HUES48 (cell line): ENCODE measurements around the gene PDE11A.

Experiments used
- H3K27ac ChIP-seq: one replicate; pipeline ENCODE4 v1.7.0; 2013; ENCODE audit warnings: low read depth, low read length, inconsistent platforms
- H3K27me3 ChIP-seq: 2 replicates; pipeline ENCODE4 v1.6.1; 2013; ENCODE audit warnings: mild to moderate bottlenecking, low read length; ENCODE audit not compliant: control insufficient read depth, insufficient read depth
- H3K36me3 ChIP-seq: 2 replicates; pipeline ENCODE4 v1.6.1; 2013; ENCODE audit warnings: low read length; ENCODE audit not compliant: control insufficient read depth, insufficient read depth
- H3K4me1 ChIP-seq: 2 replicates; pipeline ENCODE4 v1.6.1; 2013; ENCODE audit warnings: mild to moderate bottlenecking, low read length; ENCODE audit not compliant: control insufficient read depth, insufficient read depth
- H3K4me3 ChIP-seq: 2 replicates; pipeline ENCODE4 v1.5.1; 2013; ENCODE audit warnings: mild to moderate bottlenecking, low read depth, low read length
- H3K9ac ChIP-seq: 2 replicates; pipeline ENCODE4 v1.6.1; 2013; ENCODE audit warnings: mild to moderate bottlenecking, low read depth, low read length, moderate library complexity
- H3K9me3 ChIP-seq: 2 replicates; pipeline ENCODE4 v1.6.1; 2013; ENCODE audit warnings: low read length; ENCODE audit not compliant: control insufficient read depth, insufficient read depth

Gene PDE11A

DNA sequence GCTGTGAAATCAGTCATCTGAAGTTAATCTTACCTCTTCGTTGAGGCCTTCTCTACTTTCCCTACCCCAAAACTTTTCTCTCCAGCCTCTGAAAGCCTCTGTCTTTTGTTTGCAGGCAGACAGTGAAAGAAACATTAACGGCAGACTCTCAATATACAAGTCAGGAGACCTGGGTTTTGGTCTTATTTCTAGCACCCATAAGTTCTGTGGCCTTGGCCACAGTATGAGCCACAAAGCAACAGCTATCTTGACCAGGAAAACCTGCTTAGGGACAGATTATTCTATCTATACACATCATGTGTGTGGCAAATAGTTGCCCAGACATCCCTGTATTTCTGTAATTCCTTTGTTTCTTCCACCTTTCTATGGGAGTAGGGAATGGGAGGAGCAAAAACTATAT, 361.7 kb downstream of the PDE11A start:
- no peaks in the 10 kb centered on the region for H3K9me3 ChIP-seq
- H3K27ac ChIP-seq, result no peak overlapping the region
- H3K36me3 ChIP-seq, result no peaks in the 10 kb centered on the region
- H3K4me1 ChIP-seq, result no peaks in the 10 kb centered on the region; the same call in 1 of the 2 replicates
- no peaks in the 10 kb centered on the region for H3K27me3 ChIP-seq
- no peak overlapping the region for H3K4me3 ChIP-seq
- H3K9ac ChIP-seq, result no peak overlapping the region

DNA sequence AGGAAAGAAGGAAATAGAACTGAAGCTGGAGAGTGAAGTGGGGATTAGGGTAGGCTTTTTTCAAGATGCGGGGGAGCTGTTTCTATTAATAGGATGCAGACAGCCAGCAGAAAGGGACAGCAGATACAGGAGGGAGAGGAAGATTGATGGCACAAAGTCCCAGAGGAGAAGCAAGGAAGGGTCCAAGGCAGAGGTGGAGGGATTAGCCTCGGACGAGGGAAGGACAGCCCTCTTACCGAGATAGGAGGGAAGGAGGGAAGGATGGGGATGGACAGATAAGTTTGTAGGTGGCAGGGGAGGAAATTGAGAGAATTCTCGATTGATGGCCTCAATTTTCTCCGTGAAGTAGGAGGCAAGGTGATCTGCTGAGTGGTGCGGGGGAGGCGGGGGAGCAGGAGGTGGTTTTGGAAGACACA, 362.6 kb downstream of the PDE11A start:
- Histone ChIP-seq H3K9ac (no peak overlapping the region), H3K4me3 (no peak overlapping the region), H3K27ac (no peak overlapping the region), H3K27me3 (no peaks in the 10 kb centered on the region), H3K9me3 (no peaks in the 10 kb centered on the region), H3K36me3 (no peaks in the 10 kb centered on the region), H3K4me1 (no peaks in the 10 kb centered on the region; the same call in 1 of the 2 replicates)

DNA sequence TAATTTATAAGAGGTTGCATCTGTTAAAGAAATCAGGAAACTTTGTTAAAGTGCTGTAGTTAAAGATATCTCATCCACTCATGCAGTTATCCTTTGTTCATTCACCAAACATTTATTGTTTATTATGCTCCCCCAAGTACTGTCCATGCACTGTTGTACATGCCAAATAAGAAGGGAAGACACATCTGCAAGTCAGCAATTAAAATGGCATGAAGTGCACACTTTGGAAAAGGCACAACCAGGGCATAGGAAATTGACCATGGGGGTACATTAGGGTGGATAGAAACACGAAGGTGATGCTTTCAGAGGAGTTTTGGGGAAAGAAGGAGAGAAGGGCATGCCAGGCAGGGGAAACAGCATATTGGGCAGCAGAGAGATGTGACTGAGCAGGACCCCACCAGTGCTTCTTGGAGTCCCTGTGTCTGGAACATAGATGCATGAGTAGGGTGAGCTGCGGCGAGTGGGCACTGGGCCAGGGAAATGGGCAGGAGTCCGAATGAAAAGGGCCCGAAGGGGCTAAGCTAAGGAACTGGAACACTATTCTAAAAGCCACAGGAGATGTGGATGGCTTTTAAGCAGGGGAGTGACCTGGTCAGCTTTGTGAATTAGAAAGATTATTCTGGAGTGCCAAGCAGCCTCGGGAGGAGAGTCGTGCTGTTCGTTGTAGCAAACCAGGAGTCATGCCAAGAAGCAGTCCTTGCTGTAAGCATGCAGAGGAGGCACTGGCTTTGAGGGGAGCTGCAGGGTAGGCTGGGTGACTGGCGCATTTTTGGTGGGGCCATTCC, 363.7 kb downstream of the PDE11A start:
- Histone ChIP-seq H3K9ac (no peak overlapping the region), H3K27me3 (no peaks in the 10 kb centered on the region), H3K27ac (no peak overlapping the region), H3K9me3 (no peaks in the 10 kb centered on the region), H3K36me3 (no peaks in the 10 kb centered on the region), H3K4me1 (no peaks in the 10 kb centered on the region; the same call in 1 of the 2 replicates), H3K4me3 (no peak overlapping the region)

DNA sequence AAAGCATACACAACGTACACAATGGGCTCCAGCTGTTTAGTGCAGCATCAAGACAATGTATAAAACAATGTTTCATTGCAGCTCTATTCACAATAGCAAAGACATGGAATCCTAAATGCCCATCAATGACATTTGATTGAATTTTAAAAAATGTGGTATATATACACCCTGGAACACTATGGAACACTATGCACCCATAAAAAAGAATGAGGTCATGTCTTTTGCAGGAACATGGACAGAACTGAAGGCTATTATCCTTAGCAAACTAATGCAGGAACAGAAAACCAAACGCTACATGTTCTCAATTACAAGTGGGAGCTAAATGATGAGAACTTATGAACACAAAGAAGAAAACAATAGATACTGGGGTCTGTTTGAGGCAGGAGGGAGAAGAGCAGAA, 364.5 kb downstream of the PDE11A start:
- Histone ChIP-seq H3K4me3 (no peak overlapping the region), H3K27ac (no peak overlapping the region), H3K9me3 (no peaks in the 10 kb centered on the region), H3K27me3 (no peaks in the 10 kb centered on the region), H3K9ac (no peak overlapping the region), H3K36me3 (no peaks in the 10 kb centered on the region), H3K4me1 (no peaks in the 10 kb centered on the region; the same call in 1 of the 2 replicates)

DNA sequence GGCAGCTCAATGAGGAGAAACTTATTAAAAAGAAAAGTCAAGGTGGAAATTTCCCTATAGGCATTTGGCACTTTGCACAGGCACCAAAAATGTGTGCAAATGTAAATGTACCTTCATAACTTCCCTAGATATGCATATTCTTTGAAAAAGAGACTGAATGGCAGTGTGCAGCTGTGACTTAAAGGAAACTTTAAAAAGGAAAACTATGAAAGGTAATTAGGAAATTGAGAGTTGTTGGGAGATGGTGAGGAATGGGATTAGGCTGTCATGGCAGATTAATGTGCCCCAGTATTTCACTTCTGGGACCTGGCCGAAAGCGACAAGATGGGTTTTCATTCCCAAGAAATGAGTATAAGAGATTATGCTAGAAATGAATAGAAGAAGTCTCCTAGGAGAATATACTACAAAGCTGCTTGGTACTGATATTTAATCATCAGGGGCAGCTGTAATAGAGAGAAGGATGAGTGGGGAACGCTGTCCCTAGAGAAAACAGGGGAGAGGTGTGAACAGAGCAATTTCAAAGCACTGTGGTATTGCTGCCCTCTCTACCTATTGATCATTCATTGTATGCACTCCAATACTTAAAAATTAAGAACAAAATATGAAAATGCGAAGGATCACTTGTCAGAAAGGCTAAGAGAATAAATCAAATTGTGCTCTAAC, 366.9 kb downstream of the PDE11A start:
- Histone ChIP-seq H3K9ac (no peak overlapping the region), H3K4me1 (no peaks in the 10 kb centered on the region), H3K27ac (no peak overlapping the region), H3K27me3 (no peaks in the 10 kb centered on the region), H3K9me3 (no peaks in the 10 kb centered on the region), H3K36me3 (no peaks in the 10 kb centered on the region), H3K4me3 (no peak overlapping the region)

DNA sequence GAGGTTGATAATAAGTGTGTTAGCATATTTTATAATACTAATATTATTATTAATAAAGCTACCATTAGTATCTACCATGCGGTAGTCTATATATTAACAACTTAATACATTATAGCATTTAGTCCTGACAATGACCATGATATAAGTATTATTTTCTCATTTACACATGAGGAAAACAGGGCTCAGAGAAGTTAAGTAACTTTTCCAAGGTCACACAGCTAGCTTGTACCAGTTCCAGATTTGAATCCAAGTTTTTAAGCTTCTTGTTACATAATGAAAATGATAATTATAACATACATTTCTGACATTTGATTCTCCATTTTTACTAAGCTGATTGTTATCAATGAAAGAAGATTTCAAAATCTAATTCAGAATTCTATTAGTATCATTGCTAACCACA, 369.4 kb downstream of the PDE11A start:
- no peak overlapping the region for H3K27ac ChIP-seq
- no peak overlapping the region for H3K9ac ChIP-seq
- H3K36me3 ChIP-seq, result no peaks in the 10 kb centered on the region
- H3K4me3 ChIP-seq, result no peak overlapping the region
- no peaks in the 10 kb centered on the region for H3K9me3 ChIP-seq
- H3K27me3 ChIP-seq, result no peaks in the 10 kb centered on the region
- no peaks in the 10 kb centered on the region for H3K4me1 ChIP-seq

DNA sequence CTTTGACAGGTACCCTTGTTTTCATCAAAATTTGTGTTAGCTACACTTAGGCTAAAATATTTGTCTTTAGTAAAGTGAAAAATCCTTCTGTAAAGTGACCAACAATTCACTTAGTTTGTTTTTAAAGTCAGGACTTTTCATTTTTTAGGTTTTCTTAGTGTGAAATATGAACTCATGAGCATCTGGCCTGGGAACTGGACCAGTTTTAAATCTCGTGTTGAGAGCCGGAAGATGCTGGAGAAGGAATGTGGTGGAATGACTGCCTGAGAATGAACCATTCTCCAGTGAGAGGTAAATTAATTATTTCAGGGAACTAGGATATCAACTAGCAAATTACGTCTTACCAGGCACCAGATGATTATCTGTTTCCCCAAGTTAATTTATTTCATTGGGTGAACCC, 374.3 kb downstream of the PDE11A start:
- Histone ChIP-seq H3K4me3 (no peak overlapping the region), H3K9me3 (no peaks in the 10 kb centered on the region), H3K9ac (no peak overlapping the region), H3K36me3 (no peaks in the 10 kb centered on the region), H3K27me3 (no peaks in the 10 kb centered on the region), H3K4me1 (no peaks in the 10 kb centered on the region), H3K27ac (no peak overlapping the region)

DNA sequence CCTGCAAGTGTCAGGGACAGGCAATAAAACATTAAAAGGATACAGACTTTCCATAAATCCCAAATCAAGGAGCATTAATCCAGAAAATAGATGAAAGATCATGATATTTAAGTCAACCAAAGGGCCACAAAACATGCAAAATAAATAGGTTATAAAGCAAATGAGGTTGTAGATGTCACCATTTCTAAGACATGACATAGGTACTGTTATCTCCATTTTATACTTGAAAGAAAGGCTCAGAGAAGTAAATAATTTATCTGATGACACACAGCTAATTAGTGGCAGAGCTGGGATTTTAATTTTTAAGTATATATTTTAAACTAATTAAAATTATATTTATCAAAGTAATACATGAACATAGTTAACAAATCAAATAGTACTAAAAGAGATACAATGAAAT, 378.2 kb downstream of the PDE11A start:
- Histone ChIP-seq H3K9ac (no peak overlapping the region), H3K4me3 (no peak overlapping the region), H3K27me3 (no peaks in the 10 kb centered on the region), H3K36me3 (no peaks in the 10 kb centered on the region), H3K27ac (no peak overlapping the region), H3K9me3 (no peaks in the 10 kb centered on the region), H3K4me1 (peaks cover 12% of the 10 kb centered on the region; the same call in 1 of the 2 replicates)

DNA sequence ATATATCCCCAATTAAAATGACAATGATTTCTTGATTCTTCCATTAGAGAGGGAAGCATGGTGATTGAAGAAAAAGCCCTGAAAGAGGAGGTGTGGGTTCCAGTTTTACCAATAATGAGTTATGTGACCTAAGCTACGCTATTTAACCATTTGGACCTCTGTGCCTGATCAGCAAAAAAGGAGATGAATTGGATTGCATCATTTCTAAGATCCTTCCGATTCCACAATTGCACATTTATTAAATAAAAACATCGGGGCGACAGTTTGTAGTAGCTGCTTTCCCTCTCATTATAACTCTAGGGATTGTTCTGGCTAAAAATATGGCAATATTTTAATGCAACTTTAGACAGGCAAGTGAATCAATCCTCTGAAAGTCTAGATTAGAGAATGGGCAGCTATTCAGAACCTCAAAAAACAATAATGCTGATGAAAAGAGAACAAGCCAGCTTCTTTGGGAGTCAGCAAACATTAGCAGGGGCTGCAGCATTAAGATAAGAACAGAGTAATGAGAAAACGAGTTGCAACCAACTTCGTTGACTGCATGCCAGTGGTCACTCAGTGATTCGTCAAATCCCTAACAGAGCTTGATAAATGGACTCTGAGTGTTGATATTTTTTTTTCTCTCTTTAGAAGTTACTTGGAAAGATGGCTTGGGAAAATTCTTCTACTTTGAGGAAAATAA, 378.8 kb downstream of the PDE11A start:
- Histone ChIP-seq H3K27me3 (no peaks in the 10 kb centered on the region), H3K9me3 (no peaks in the 10 kb centered on the region), H3K4me3 (no peak overlapping the region), H3K9ac (no peak overlapping the region), H3K4me1 (peaks cover 12% of the 10 kb centered on the region; the same call in 1 of the 2 replicates), H3K27ac (no peak overlapping the region), H3K36me3 (no peaks in the 10 kb centered on the region)

DNA sequence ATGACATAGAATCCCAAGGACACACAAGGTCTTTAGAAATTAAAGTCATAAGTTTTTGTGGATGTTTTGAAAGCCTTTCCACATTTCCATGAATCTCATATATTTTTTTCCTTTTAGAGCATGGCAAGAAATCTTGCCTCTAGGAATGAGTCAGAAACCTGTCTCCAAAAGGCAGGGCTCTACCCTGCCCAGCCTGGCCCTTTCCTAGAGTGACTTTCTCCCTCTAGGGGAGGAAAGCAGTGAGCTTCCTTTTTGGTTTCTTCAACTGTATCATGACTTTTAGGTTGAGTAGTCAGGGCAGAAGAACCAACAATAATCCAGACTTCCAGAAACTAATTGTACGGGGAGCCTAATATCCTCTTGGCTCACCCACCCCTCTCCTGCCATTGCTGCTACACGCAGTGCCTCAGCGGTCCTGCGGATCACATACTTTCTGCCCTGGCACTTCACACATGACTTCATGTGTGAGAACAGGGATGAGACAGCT, 379.8 kb downstream of the PDE11A start:
- Histone ChIP-seq H3K4me1 (peaks cover 12% of the 10 kb centered on the region; the same call in 1 of the 2 replicates), H3K9ac (no peak overlapping the region), H3K4me3 (no peak overlapping the region), H3K27ac (no peak overlapping the region), H3K36me3 (no peaks in the 10 kb centered on the region), H3K9me3 (no peaks in the 10 kb centered on the region), H3K27me3 (no peaks in the 10 kb centered on the region)
